ENCODE results near the gene GABBR2. TPM values are rescaled to one million over a fixed set of nuclear protein-coding genes. Genes with fewer than 3 reads are reported as not detected.

Gene GABBR2
- total and polyA plus RNA-seq, 2 experiments from 2014 or later = 0.89 to 1.3 TPM

DNA sequence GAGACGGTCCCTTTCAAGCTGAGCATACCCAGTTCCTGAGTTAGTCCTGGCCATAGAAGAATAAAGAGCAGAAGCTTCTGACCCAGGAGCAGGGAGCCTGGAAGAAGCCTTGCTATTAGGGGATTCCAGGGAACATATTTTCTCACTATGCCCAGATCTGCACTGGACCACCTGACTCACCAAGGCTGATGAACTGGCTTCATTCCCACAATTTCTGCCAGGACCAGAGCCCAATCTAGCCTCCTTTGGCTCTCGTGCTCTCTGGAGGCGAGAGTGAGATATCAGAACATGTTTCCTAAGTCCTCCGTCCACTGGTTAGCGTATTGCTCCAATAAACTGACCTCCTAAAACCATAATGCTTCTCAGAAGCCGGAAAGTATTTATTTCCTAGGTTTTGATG is 9.9 kb downstream of the GABBR2 start (continued):
- TF ChIP-seq, protein P1, sequence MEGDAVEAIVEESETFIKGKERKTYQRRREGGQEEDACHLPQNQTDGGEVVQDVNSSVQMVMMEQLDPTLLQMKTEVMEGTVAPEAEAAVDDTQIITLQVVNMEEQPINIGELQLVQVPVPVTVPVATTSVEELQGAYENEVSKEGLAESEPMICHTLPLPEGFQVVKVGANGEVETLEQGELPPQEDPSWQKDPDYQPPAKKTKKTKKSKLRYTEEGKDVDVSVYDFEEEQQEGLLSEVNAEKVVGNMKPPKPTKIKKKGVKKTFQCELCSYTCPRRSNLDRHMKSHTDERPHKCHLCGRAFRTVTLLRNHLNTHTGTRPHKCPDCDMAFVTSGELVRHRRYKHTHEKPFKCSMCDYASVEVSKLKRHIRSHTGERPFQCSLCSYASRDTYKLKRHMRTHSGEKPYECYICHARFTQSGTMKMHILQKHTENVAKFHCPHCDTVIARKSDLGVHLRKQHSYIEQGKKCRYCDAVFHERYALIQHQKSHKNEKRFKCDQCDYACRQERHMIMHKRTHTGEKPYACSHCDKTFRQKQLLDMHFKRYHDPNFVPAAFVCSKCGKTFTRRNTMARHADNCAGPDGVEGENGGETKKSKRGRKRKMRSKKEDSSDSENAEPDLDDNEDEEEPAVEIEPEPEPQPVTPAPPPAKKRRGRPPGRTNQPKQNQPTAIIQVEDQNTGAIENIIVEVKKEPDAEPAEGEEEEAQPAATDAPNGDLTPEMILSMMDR (conservative IDR thresholded peaks at IDR 0.05; ENCODE audit: low read depth in 2 of 2) = no peak
- TF ChIP-seq NANOG (IDR thresholded peaks at IDR 0.05; ENCODE audit: borderline replicate concordance) (no peak), ZNF114 (CRISPR knock-in tag; IDR thresholded peaks at IDR 0.05) (no peak), EZH2phosphoT487 (IDR thresholded peaks at IDR 0.05; ENCODE audit: unreplicated experiment) (no peak)
- TF ChIP-seq, protein P2, sequence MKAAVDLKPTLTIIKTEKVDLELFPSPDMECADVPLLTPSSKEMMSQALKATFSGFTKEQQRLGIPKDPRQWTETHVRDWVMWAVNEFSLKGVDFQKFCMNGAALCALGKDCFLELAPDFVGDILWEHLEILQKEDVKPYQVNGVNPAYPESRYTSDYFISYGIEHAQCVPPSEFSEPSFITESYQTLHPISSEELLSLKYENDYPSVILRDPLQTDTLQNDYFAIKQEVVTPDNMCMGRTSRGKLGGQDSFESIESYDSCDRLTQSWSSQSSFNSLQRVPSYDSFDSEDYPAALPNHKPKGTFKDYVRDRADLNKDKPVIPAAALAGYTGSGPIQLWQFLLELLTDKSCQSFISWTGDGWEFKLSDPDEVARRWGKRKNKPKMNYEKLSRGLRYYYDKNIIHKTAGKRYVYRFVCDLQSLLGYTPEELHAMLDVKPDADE (IDR thresholded peaks at IDR 0.05) = no peak
- TF ChIP-seq, protein P3, sequence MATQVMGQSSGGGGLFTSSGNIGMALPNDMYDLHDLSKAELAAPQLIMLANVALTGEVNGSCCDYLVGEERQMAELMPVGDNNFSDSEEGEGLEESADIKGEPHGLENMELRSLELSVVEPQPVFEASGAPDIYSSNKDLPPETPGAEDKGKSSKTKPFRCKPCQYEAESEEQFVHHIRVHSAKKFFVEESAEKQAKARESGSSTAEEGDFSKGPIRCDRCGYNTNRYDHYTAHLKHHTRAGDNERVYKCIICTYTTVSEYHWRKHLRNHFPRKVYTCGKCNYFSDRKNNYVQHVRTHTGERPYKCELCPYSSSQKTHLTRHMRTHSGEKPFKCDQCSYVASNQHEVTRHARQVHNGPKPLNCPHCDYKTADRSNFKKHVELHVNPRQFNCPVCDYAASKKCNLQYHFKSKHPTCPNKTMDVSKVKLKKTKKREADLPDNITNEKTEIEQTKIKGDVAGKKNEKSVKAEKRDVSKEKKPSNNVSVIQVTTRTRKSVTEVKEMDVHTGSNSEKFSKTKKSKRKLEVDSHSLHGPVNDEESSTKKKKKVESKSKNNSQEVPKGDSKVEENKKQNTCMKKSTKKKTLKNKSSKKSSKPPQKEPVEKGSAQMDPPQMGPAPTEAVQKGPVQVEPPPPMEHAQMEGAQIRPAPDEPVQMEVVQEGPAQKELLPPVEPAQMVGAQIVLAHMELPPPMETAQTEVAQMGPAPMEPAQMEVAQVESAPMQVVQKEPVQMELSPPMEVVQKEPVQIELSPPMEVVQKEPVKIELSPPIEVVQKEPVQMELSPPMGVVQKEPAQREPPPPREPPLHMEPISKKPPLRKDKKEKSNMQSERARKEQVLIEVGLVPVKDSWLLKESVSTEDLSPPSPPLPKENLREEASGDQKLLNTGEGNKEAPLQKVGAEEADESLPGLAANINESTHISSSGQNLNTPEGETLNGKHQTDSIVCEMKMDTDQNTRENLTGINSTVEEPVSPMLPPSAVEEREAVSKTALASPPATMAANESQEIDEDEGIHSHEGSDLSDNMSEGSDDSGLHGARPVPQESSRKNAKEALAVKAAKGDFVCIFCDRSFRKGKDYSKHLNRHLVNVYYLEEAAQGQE (IDR thresholded peaks at IDR 0.05; ENCODE audit: unreplicated experiment) = no peak

DNA sequence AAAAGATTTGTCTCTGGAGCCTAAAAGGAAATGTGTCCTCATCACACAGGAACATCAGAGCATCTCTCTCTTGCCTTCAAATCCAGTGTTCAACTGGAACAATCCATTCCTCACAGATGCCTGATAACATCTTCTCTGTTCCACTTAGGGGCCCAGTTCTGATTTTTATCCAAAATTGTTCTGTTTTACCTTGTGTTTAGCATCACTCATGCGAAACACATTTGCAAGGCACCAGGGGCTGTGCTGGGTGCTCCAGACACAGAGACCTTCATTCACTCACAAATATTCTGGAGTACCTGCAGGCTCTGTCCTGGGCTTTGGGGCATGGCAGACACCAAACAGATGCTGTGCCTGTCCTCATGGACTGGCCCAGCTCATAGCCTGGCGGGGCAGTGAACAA is 13.8 kb downstream of the GABBR2 start:
- Mint-ChIP-seq H3K4me1 (no peaks in the 10 kb centered on the region), H3K4me3 (no peak overlapping the region), H3K36me3 (ENCODE audit: low read depth) (no peaks in the 10 kb centered on the region)
- no peak for TF ChIP-seq STAT1 (IDR thresholded peaks at IDR 0.05; ENCODE audit: unreplicated experiment)
- TF ChIP-seq, protein P1 (conservative IDR thresholded peaks at IDR 0.05; ENCODE audit: low read depth in 2 of 2) = no peak
- no peak for TF ChIP-seq ZNF331 (CRISPR knock-in tag; IDR thresholded peaks at IDR 0.05; ENCODE audit: low read depth)
- no peak for TF ChIP-seq ZNF114 (CRISPR knock-in tag; IDR thresholded peaks at IDR 0.05)
- no peak for TF ChIP-seq POLR2AphosphoS5 (IDR thresholded peaks at IDR 0.05; ENCODE audit: low read depth)
- TF ChIP-seq EZH2phosphoT487 (IDR thresholded peaks at IDR 0.05; ENCODE audit: unreplicated experiment) = no peak
- TF ChIP-seq EZH2 (IDR thresholded peaks at IDR 0.05; ENCODE audit: low read depth, unreplicated experiment) = no peak

More for the DNA sequence above, 13.8 kb downstream of the GABBR2 start:
- Histone ChIP-seq H3K9me2 (ENCODE audit: insufficient read depth) (no peaks in the 10 kb centered on the region), H3K79me2 (replicated peaks; ENCODE audit: insufficient read depth) (no peaks in the 10 kb centered on the region), H3K27me3 (ENCODE audit: insufficient read depth) (no peaks in the 10 kb centered on the region), H3K27ac (ENCODE audit: low read depth) (no peak overlapping the region), H4K20me1 (replicated peaks; ENCODE audit: insufficient read depth) (no peaks in the 10 kb centered on the region), H3F3A (replicated peaks; ENCODE audit: low read depth) (no peaks in the 10 kb centered on the region), H3K4me1 (ENCODE audit: insufficient read depth) (no peaks in the 10 kb centered on the region), H2AFZ (no peak overlapping the region), H3K36me3 (ENCODE audit: insufficient read depth) (no peaks in the 10 kb centered on the region), H3K4me3 (no peak overlapping the region), H3K4me2 (no peak overlapping the region)
- DNase-seq (ENCODE audit: low spot score) (no peak), ATAC-seq (no peak)
- Mint-ChIP-seq H3K27me3 (ENCODE audit: insufficient read depth, low read depth, poor library complexity) (peaks cover 7% of the 10 kb centered on the region), H3K9me3 (no peaks in the 10 kb centered on the region; the same call in 2 of the 3 replicates), H3K27ac (no peak overlapping the region)

Data from GM23338 (cell line).